HEK293 (cell line): ENCODE measurements around the gene NPM3.
A peak's percentile ranks its signal among the peaks of the same experiment; 100 is the strongest.

ENCODE experiments used
- CTCF ChIA-PET: fragments of 350-600 bp; formaldehyde crosslinking; extraction: SDS; loops from one replicate; lab custom pipeline; 2021; ENCODE audit warnings: antibody characterized with exemption; lab: Yijun Ruan, JAX
- POLR2A ChIA-PET: fragments of 300-600 bp; formaldehyde crosslinking; extraction: SDS; loops from one replicate; lab custom pipeline; 2020; ENCODE audit warnings: antibody characterized with exemption, inconsistent platforms; lab: Yijun Ruan, JAX
- H3K27ac ChIP-seq: fragments of 200-500 bp; sonication (Bioruptor generic); 2 replicates; pipeline ENCODE4 v1.5.1; 2014; ENCODE audit warnings: low read depth, low read length, control low read depth, inconsistent platforms; ENCODE audit errors: extremely low read depth
- H3K36me3 ChIP-seq, 2 experiments: fragments of 200-500 bp in 1 of 2; sonication (Bioruptor generic) in 1 of 2; 1 replicate in 1 of 2; 2 replicates in 1 of 2; pipeline ENCODE4 v1.5.1; 2014 to 2017; ENCODE audit warnings: inconsistent platforms in 2 of 2, low read length in 2 of 2; ENCODE audit not compliant: control insufficient read depth in 2 of 2, insufficient read depth in 1 of 2
- H3K4me1 ChIP-seq: fragments of 200-500 bp; sonication (Bioruptor generic); 2 replicates; pipeline ENCODE4 v1.5.1; 2014; ENCODE audit warnings: mild to moderate bottlenecking, low read length, inconsistent platforms; ENCODE audit not compliant: control insufficient read depth, insufficient read depth
- H3K4me3 ChIP-seq: 2 replicates; pipeline ENCODE4 v1.5.1; 2011; ENCODE audit warnings: low read depth, mild to moderate bottlenecking, control low read depth, low read length, moderate library complexity
- H3K9me3 ChIP-seq: fragments of 200-500 bp; sonication (Bioruptor generic); 2 replicates; pipeline ENCODE4 v1.5.1; 2014; ENCODE audit warnings: low read depth, low read length, inconsistent platforms; ENCODE audit not compliant: control insufficient read depth, insufficient read depth
- KLF16 ChIP-seq: fragments of 450-650 bp; formaldehyde crosslinking; IDR thresholded peaks from 2 replicates; pipeline ENCODE4 v1.5.1; 2017; ENCODE audit warnings: missing biosample characterization, missing genetic modification characterization
- MZF1 ChIP-seq: fragments of 450-650 bp; formaldehyde crosslinking; IDR thresholded peaks from 2 replicates; pipeline ENCODE4 v1.5.1; 2017; ENCODE audit warnings: missing biosample characterization, missing genetic modification characterization, borderline replicate concordance
- RBAK ChIP-seq: fragments of 450-650 bp; formaldehyde crosslinking; IDR thresholded peaks from 2 replicates; pipeline ENCODE4 v1.5.1; 2016; ENCODE audit warnings: missing biosample characterization, missing genetic modification characterization
- SCRT1 ChIP-seq: fragments of 450-650 bp; formaldehyde crosslinking; IDR thresholded peaks from 2 replicates; pipeline ENCODE4 v1.5.1; 2016; ENCODE audit warnings: missing biosample characterization, missing genetic modification characterization, borderline replicate concordance
- SP3 ChIP-seq: fragments of 450-650 bp; formaldehyde crosslinking; IDR thresholded peaks from 2 replicates; pipeline ENCODE4 v1.5.1; 2016; ENCODE audit warnings: missing biosample characterization, missing genetic modification characterization
- SP7 ChIP-seq: fragments of 450-650 bp; formaldehyde crosslinking; IDR thresholded peaks from 2 replicates; pipeline ENCODE4 v1.5.1; 2016; ENCODE audit warnings: missing biosample characterization, missing genetic modification characterization
- ZBTB17 ChIP-seq: fragments of 450-650 bp; formaldehyde crosslinking; IDR thresholded peaks from 2 replicates; pipeline ENCODE4 v1.5.1; 2016; ENCODE audit warnings: missing biosample characterization, missing genetic modification characterization
- ZFHX2 ChIP-seq: fragments of 450-650 bp; formaldehyde crosslinking; conservative IDR thresholded peaks from 2 replicates; pipeline ENCODE4 v1.5.1; 2016; ENCODE audit warnings: missing biosample characterization, missing genetic modification characterization
- ZFP37 ChIP-seq: fragments of 450-650 bp; formaldehyde crosslinking; IDR thresholded peaks from 2 replicates; pipeline ENCODE4 v1.5.1; 2016; ENCODE audit warnings: missing biosample characterization, missing genetic modification characterization
- ZFP69B ChIP-seq: fragments of 450-650 bp; formaldehyde crosslinking; IDR thresholded peaks from 2 replicates; pipeline ENCODE4 v1.5.1; 2016; ENCODE audit warnings: missing biosample characterization, missing genetic modification characterization
- ZNF132 ChIP-seq: fragments of 450-650 bp; formaldehyde crosslinking; IDR thresholded peaks from 2 replicates; pipeline ENCODE4 v1.5.1; 2017; ENCODE audit warnings: missing biosample characterization, missing genetic modification characterization, borderline replicate concordance
- ZNF138 ChIP-seq: fragments of 450-650 bp; formaldehyde crosslinking; IDR thresholded peaks from 2 replicates; pipeline ENCODE4 v1.5.1; 2016; ENCODE audit warnings: missing biosample characterization, missing genetic modification characterization, borderline replicate concordance
- ZNF2 ChIP-seq: fragments of 450-650 bp; formaldehyde crosslinking; IDR thresholded peaks from 2 replicates; pipeline ENCODE4 v1.5.1; 2016; ENCODE audit warnings: missing biosample characterization, missing genetic modification characterization
- ZNF341 ChIP-seq: fragments of 450-650 bp; formaldehyde crosslinking; IDR thresholded peaks from 2 replicates; pipeline ENCODE4; 2016; ENCODE audit warnings: low read depth, missing biosample characterization, missing genetic modification characterization
- ZNF416 ChIP-seq: fragments of 450-650 bp; formaldehyde crosslinking; IDR thresholded peaks from 2 replicates; pipeline ENCODE4 v1.5.1; 2016; ENCODE audit warnings: missing biosample characterization, missing genetic modification characterization
- ZNF514 ChIP-seq: fragments of 450-650 bp; formaldehyde crosslinking; IDR thresholded peaks from 2 replicates; pipeline ENCODE4 v1.5.1; 2016; ENCODE audit warnings: missing biosample characterization, missing genetic modification characterization
- ZNF544 ChIP-seq: fragments of 450-650 bp; formaldehyde crosslinking; IDR thresholded peaks from 2 replicates; pipeline ENCODE4 v1.5.0; 2017; ENCODE audit warnings: missing biosample characterization, missing genetic modification characterization
- ZNF548 ChIP-seq: fragments of 450-650 bp; formaldehyde crosslinking; IDR thresholded peaks from 2 replicates; pipeline ENCODE4 v1.5.1; 2016; ENCODE audit warnings: missing biosample characterization, missing genetic modification characterization
- ZNF549 ChIP-seq: fragments of 450-650 bp; IDR thresholded peaks from 2 replicates; pipeline ENCODE4 v1.5.1; 2018; ENCODE audit warnings: missing biosample characterization, missing genetic modification characterization, mild to moderate bottlenecking, inconsistent platforms, moderate library complexity
- ZNF560 ChIP-seq: fragments of 450-650 bp; formaldehyde crosslinking; IDR thresholded peaks from 2 replicates; pipeline ENCODE4 v1.5.1; 2017; ENCODE audit warnings: missing biosample characterization, missing genetic modification characterization, borderline replicate concordance
- ZNF561 ChIP-seq: fragments of 450-650 bp; IDR thresholded peaks from 2 replicates; pipeline ENCODE4 v1.5.1; 2018; ENCODE audit warnings: missing biosample characterization, missing genetic modification characterization, borderline replicate concordance
- ZNF600 ChIP-seq: fragments of 450-650 bp; formaldehyde crosslinking; IDR thresholded peaks from 2 replicates; pipeline ENCODE4 v1.5.1; 2016; ENCODE audit warnings: missing biosample characterization, missing genetic modification characterization
- ZNF837 ChIP-seq: fragments of 450-650 bp; formaldehyde crosslinking; IDR thresholded peaks from 2 replicates; pipeline ENCODE4 v1.5.1; 2016; ENCODE audit warnings: missing biosample characterization, missing genetic modification characterization
- TF ChIP-seq, protein P1 (sequence below): fragments of 450-650 bp; formaldehyde crosslinking; IDR thresholded peaks from 2 replicates; pipeline ENCODE4 v1.5.1; 2016; ENCODE audit warnings: missing biosample characterization, missing genetic modification characterization
- TF ChIP-seq, protein P2 (sequence below): fragments of 450-650 bp; formaldehyde crosslinking; IDR thresholded peaks from 2 replicates; pipeline ENCODE4 v1.5.1; 2017; ENCODE audit warnings: missing biosample characterization, missing genetic modification characterization
- TF ChIP-seq, protein P3 (sequence below): fragments of 450-650 bp; formaldehyde crosslinking; IDR thresholded peaks from 2 replicates; pipeline ENCODE4 v1.5.1; 2016; ENCODE audit warnings: missing biosample characterization, missing genetic modification characterization

The NPM3 gene

DNA sequence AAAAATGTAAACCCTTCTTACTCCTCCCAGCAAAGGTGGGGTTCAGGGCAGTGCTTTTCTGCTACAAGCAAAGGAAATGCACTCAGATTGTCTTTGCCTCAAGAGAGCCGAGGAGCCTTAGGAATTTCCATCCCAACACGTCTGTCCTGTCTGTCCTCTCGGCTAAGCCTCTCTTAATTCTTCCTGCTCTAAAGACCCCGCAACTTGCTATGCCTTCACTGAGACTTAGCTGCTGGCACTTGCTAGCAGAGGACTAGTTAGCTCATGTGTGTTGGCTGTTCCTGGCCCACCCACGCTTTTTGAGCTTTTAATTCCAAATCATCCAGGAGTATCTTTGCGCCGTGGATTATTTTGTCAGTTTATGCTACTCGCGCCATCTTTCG is 481 bp upstream of the NPM3 start:
- CTCF ChIA-PET, result interaction anchor here (0.5 to 8.1 kb wide), 13 partner anchors 12 to 616 kb away, joined by 3 to 203 read pairs (median 6); no protein-coding TSS in a partner anchor
- H3K4me3 ChIP-seq, result peak overlapping the region; percentile 81
- peaks cover 28 to 51% of the 10 kb centered on the region in 2 experiments for H3K36me3 ChIP-seq
- TF ChIP-seq ZNF837 (tag by site-specific recombination), result no peak
- TF ChIP-seq ZNF2 (tag by site-specific recombination), result no peak
- peak; percentile 69; the same call in 1 of the 2 replicates for TF ChIP-seq ZBTB17 (tag by site-specific recombination)
- TF ChIP-seq ZFP37 (tag by site-specific recombination), result 0 out of 2 replicates have a peak, but pooled peaks have one; percentile 23
- TF ChIP-seq, protein P1, sequence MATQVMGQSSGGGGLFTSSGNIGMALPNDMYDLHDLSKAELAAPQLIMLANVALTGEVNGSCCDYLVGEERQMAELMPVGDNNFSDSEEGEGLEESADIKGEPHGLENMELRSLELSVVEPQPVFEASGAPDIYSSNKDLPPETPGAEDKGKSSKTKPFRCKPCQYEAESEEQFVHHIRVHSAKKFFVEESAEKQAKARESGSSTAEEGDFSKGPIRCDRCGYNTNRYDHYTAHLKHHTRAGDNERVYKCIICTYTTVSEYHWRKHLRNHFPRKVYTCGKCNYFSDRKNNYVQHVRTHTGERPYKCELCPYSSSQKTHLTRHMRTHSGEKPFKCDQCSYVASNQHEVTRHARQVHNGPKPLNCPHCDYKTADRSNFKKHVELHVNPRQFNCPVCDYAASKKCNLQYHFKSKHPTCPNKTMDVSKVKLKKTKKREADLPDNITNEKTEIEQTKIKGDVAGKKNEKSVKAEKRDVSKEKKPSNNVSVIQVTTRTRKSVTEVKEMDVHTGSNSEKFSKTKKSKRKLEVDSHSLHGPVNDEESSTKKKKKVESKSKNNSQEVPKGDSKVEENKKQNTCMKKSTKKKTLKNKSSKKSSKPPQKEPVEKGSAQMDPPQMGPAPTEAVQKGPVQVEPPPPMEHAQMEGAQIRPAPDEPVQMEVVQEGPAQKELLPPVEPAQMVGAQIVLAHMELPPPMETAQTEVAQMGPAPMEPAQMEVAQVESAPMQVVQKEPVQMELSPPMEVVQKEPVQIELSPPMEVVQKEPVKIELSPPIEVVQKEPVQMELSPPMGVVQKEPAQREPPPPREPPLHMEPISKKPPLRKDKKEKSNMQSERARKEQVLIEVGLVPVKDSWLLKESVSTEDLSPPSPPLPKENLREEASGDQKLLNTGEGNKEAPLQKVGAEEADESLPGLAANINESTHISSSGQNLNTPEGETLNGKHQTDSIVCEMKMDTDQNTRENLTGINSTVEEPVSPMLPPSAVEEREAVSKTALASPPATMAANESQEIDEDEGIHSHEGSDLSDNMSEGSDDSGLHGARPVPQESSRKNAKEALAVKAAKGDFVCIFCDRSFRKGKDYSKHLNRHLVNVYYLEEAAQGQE (tag by site-specific recombination), result no peak
- TF ChIP-seq, protein P2, sequence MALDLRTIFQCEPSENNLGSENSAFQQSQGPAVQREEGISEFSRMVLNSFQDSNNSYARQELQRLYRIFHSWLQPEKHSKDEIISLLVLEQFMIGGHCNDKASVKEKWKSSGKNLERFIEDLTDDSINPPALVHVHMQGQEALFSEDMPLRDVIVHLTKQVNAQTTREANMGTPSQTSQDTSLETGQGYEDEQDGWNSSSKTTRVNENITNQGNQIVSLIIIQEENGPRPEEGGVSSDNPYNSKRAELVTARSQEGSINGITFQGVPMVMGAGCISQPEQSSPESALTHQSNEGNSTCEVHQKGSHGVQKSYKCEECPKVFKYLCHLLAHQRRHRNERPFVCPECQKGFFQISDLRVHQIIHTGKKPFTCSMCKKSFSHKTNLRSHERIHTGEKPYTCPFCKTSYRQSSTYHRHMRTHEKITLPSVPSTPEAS (tag by site-specific recombination), result no peak
- no peak for TF ChIP-seq RBAK (tag by site-specific recombination)
- TF ChIP-seq ZNF600 (tag by site-specific recombination), result peak; percentile 83
- TF ChIP-seq ZNF560 (tag by site-specific recombination), result no peak
- TF ChIP-seq ZNF514, result no peak
- TF ChIP-seq ZNF341, result no peak
- TF ChIP-seq ZFHX2, result peak; percentile 38
- TF ChIP-seq ZNF561 (tag by site-specific recombination), result no peak
- POLR2A ChIA-PET, result interaction anchor here (1.1 to 2.8 kb wide), 2 partner anchors 13 to 35 kb away, joined by 3 to 16 read pairs; partner anchors contain the start of gene OGA
- H3K27ac ChIP-seq, result peak overlapping the region; percentile 37; the same call in 1 of the 2 replicates
- no peaks in the 10 kb centered on the region for H3K9me3 ChIP-seq
- H3K4me1 ChIP-seq, result peaks cover 18% of the 10 kb centered on the region

DNA sequence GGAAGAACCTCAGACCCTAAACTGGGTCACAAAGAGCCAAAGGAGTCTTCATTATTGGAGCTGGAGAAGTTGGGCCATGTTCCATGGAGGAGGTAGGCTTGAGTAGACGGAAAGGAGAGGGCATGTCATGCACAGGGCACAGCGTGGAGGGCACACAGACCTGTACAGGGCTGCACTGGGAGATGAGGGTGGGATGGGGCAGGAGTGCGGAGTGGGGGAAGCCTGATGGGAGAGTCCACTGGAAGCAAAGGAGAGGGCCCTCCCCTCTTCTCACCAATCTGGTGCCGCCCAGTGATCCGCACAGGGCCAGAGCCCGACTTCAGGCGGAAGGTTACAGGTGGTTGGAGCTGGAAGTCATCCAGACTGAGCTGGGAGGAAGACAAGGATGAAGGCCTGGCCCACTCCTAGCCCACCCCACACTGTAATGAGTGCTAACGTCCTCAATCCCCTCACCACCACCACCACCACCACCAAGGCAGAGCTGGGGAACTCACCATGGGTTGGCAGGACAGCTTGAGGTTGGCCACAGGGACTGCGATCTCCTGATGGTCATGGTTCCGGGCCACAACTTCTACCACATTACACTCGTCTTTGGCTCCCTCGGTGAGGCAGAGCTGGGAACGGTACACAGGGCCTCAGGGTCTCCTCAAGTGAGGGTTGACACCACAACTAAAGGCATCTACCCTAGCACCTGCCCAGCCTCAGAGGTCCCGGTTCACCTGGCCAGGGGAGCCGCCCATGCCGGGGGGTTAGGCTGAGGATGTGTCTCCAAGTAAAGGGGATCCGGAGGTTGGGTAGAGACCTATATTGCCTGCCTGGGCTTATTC is 1.0 kb downstream of the NPM3 start:
- CTCF ChIA-PET, result interaction anchor here (0.6 to 8.1 kb wide), 24 partner anchors 10 to 621 kb away, joined by 3 to 203 read pairs (median 6); partner anchors contain the start of genes DPCD, OGA and POLL
- POLR2A ChIA-PET, result interaction anchor here (2.8 kb wide), 1 partner anchor 36 kb away, joined by 16 read pairs; the partner anchor contains the start of gene OGA
- Histone ChIP-seq H3K4me1 (peaks cover 18% of the 10 kb centered on the region), H3K27ac (peak overlapping the region; percentile 37; the same call in 1 of the 2 replicates), H3K4me3 (peak overlapping the region; percentile 81), H3K36me3 (peaks cover 14 to 41% of the 10 kb centered on the region in 2 experiments), H3K9me3 (no peaks in the 10 kb centered on the region)
- TF ChIP-seq ZNF549 (tag by site-specific recombination) (no peak), ZNF138 (tag by site-specific recombination) (no peak), SP7 (tag by site-specific recombination) (no peak), ZFP69B (tag by site-specific recombination) (no peak), SCRT1 (peak; percentile 71; the same call in 1 of the 2 replicates), ZNF544 (tag by site-specific recombination) (no peak), ZNF416 (no peak), KLF16 (tag by site-specific recombination) (no peak), ZNF132 (tag by site-specific recombination) (no peak), SP3 (peak; percentile 15; the same call in 1 of the 2 replicates), MZF1 (peak; percentile 78; the same call in 1 of the 2 replicates), ZNF548 (no peak)
- TF ChIP-seq, protein P3, sequence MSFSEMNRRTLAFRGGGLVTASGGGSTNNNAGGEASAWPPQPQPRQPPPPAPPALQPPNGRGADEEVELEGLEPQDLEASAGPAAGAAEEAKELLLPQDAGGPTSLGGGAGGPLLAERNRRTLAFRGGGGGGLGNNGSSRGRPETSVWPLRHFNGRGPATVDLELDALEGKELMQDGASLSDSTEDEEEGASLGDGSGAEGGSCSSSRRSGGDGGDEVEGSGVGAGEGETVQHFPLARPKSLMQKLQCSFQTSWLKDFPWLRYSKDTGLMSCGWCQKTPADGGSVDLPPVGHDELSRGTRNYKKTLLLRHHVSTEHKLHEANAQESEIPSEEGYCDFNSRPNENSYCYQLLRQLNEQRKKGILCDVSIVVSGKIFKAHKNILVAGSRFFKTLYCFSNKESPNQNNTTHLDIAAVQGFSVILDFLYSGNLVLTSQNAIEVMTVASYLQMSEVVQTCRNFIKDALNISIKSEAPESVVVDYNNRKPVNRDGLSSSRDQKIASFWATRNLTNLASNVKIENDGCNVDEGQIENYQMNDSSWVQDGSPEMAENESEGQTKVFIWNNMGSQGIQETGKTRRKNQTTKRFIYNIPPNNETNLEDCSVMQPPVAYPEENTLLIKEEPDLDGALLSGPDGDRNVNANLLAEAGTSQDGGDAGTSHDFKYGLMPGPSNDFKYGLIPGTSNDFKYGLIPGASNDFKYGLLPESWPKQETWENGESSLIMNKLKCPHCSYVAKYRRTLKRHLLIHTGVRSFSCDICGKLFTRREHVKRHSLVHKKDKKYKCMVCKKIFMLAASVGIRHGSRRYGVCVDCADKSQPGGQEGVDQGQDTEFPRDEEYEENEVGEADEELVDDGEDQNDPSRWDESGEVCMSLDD (tag by site-specific recombination), result no peak
